Measurements from ENCODE around the gene TMEM131L. TPM values are rescaled to one million over a fixed set of nuclear protein-coding genes. Genes with fewer than 3 reads are reported as not detected.

TMEM131L gene
- total and polyA plus RNA-seq, 3 donors from 2014 or later, result 9.1 to 15.0 (median 12.6) TPM

- TF ChIP-seq CTCF (IDR thresholded peaks at IDR 0.05), result no peak
- TF ChIP-seq POLR2A (IDR thresholded peaks at IDR 0.05), result no peak
- 79 to 84% methylated on average over 8 of the region's 8 CpGs for WGBS, 2 donors
- intact Hi-C loops (cut with DNase I; ENCODE audit: low total_unique reads), result no loop called here
- H3K36me3 ChIP-seq (ENCODE audit: low read depth, missing control alignments), result no peaks in the 10 kb centered on the region
- H3K27me3 ChIP-seq, result no peaks in the 10 kb centered on the region
- no peak overlapping the region for H3K27ac ChIP-seq
- H3K4me1 ChIP-seq, result no peaks in the 10 kb centered on the region
- DNase-seq, result no peak
- H3K9me3 ChIP-seq, result no peaks in the 10 kb centered on the region
- H3K4me3 ChIP-seq, result no peak overlapping the region
These were observed 54.7 kb downstream of the TMEM131L start for GRCh38 chr4:153520801-153521329.

GRCh38 chr4:153521478-153521877 lies 55.3 kb downstream of the TMEM131L start:
- Histone ChIP-seq H3K4me1 (no peaks in the 10 kb centered on the region), H3K9me3 (no peaks in the 10 kb centered on the region), H3K27ac (no peak overlapping the region), H3K4me3 (no peak overlapping the region), H3K27me3 (no peaks in the 10 kb centered on the region), H3K36me3 (ENCODE audit: low read depth, missing control alignments) (no peaks in the 10 kb centered on the region)
- DNase-seq, result no peak
- WGBS, 2 donors, result 96% methylated on average over 10 of the region's 10 CpGs
- intact Hi-C loops (cut with DNase I; ENCODE audit: low total_unique reads), result no loop called here
- no peak for TF ChIP-seq POLR2A (IDR thresholded peaks at IDR 0.05)
- no peak for TF ChIP-seq CTCF (IDR thresholded peaks at IDR 0.05)

GRCh38 chr4:153521999-153522801 lies 56.0 kb downstream of the TMEM131L start:
- H3K4me3 ChIP-seq, result no peak overlapping the region
- WGBS, 2 donors, result 87% methylated on average over 17 of the region's 17 CpGs
- TF ChIP-seq POLR2A (IDR thresholded peaks at IDR 0.05), result no peak
- TF ChIP-seq CTCF (IDR thresholded peaks at IDR 0.05), result no peak
- no peaks in the 10 kb centered on the region for H3K27me3 ChIP-seq
- H3K4me1 ChIP-seq, result no peaks in the 10 kb centered on the region
- intact Hi-C loops (cut with DNase I; ENCODE audit: low total_unique reads), result no loop called here
- H3K9me3 ChIP-seq, result no peaks in the 10 kb centered on the region
- H3K27ac ChIP-seq, result no peak overlapping the region
- DNase-seq, result no peak
- no peaks in the 10 kb centered on the region for H3K36me3 ChIP-seq (ENCODE audit: low read depth, missing control alignments)

- Histone ChIP-seq H3K4me3 (no peak overlapping the region), H3K27ac (no peak overlapping the region), H3K4me1 (no peaks in the 10 kb centered on the region), H3K36me3 (ENCODE audit: low read depth, missing control alignments) (no peaks in the 10 kb centered on the region), H3K27me3 (no peaks in the 10 kb centered on the region), H3K9me3 (no peaks in the 10 kb centered on the region)
- no peak for DNase-seq
- TF ChIP-seq CTCF (IDR thresholded peaks at IDR 0.05), result no peak
- TF ChIP-seq POLR2A (IDR thresholded peaks at IDR 0.05), result no peak
- WGBS, 2 donors, result 73 to 97% methylated on average over 1 of the region's 1 CpG
- intact Hi-C loops (cut with DNase I; ENCODE audit: low total_unique reads), result no loop called here
These were observed 56.6 kb downstream of the TMEM131L start for GRCh38 chr4:153522802-153523094.

All from testis (tissue), 3 donors.